ENCODE measurements around the gene LMLN.
"Not testable (repeated sequence)": the region's sequence is repeated elsewhere in the genome, so short reads cannot be mapped to it uniquely, and the experiment has no call there.

LMLN gene

DNA sequence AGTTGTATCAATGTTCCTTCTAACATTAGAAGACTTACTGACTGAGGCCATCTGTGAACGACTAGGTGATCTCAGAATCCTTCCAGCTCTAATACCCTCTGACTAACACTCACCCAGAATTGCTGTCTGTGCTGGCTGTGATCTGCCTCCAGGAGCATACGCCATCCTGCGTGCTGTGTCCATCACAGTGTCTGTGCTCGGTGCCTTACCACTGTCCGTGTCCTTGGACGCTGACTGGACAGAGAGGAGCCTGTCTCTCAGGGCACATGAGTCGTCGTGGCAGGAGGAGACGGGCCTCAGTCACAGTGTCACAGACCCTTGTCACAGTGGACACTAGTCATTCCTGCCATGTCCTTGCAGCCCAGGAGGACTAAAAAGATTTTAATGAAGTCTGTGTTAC, 83.1 kb downstream of the LMLN start:
- DNase-seq (ENCODE audit: low read depth), result no peak
- no peak overlapping the region for H3K4me3 ChIP-seq (ENCODE audit: control insufficient read depth, low read depth, low read length)
- TF ChIP-seq, protein P1, sequence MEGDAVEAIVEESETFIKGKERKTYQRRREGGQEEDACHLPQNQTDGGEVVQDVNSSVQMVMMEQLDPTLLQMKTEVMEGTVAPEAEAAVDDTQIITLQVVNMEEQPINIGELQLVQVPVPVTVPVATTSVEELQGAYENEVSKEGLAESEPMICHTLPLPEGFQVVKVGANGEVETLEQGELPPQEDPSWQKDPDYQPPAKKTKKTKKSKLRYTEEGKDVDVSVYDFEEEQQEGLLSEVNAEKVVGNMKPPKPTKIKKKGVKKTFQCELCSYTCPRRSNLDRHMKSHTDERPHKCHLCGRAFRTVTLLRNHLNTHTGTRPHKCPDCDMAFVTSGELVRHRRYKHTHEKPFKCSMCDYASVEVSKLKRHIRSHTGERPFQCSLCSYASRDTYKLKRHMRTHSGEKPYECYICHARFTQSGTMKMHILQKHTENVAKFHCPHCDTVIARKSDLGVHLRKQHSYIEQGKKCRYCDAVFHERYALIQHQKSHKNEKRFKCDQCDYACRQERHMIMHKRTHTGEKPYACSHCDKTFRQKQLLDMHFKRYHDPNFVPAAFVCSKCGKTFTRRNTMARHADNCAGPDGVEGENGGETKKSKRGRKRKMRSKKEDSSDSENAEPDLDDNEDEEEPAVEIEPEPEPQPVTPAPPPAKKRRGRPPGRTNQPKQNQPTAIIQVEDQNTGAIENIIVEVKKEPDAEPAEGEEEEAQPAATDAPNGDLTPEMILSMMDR (IDR thresholded peaks at IDR 0.05; ENCODE audit: control insufficient read depth, insufficient read depth, low read depth, low read length, missing control alignments), result no peak

DNA sequence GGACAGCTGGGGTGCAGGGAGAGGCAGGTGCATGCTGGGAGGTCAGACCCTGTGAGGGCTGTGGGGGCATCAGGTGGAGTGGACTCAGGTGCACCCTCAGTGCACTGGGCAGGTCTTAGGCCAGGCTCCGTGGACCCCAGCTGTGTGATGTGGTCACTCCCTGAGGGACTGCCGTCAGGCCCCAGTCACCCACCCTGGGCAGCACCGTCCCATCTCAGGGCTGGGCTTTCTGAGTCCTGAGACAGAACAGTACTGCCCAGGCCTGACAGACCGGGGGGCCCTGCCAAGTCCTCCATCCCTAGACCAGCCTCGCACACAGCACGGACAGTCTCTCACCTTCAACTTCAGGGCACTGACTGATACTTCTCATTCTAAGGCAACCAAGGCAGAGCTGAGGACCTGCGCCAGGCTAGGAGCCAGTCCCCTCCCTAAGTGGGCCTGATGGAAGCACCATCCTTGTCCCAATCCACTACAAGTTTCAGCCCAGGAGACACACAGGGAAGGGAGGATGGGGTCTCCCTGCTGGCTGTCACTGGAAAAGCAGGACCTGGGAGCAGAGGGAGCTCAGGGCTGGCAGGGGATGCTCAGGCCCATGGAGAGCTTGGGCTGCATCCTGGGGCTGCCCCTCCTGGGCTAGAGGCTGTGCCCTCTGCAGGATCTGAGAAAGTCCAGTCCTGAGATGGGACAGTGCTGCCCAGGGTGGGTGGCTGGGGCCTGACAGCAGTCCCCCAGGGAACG, 86.3 kb downstream of the LMLN start:
- H3K4me3 ChIP-seq (ENCODE audit: control insufficient read depth, low read depth, low read length), result no peak overlapping the region
- TF ChIP-seq, protein P1 (IDR thresholded peaks at IDR 0.05; ENCODE audit: control insufficient read depth, insufficient read depth, low read depth, low read length, missing control alignments), result no peak
- no peak for DNase-seq (ENCODE audit: low read depth)

DNA sequence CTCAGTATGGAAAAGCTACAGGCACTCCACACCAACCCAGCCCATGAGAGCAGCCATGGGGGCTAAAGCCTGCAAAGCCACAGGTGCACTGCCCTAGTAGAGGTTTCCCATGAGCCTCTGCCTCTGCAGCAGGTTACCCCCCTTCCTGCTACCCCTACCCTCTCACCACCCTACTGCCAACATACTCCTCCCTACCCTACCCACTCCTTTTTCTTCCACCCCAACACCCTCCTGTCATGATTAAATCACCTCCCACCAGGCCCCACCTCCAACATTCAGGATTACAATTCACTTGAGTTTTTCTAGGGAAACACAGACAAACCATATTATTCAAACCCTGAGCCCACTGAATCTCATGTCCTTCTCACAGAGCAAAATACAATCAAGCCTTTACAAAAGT, 88.4 kb downstream of the LMLN start:
- no peak overlapping the region for H3K4me3 ChIP-seq (ENCODE audit: control insufficient read depth, low read depth, low read length)
- DNase-seq (ENCODE audit: low read depth), result no peak
- TF ChIP-seq, protein P1 (IDR thresholded peaks at IDR 0.05; ENCODE audit: control insufficient read depth, insufficient read depth, low read depth, low read length, missing control alignments), result no peak

DNA sequence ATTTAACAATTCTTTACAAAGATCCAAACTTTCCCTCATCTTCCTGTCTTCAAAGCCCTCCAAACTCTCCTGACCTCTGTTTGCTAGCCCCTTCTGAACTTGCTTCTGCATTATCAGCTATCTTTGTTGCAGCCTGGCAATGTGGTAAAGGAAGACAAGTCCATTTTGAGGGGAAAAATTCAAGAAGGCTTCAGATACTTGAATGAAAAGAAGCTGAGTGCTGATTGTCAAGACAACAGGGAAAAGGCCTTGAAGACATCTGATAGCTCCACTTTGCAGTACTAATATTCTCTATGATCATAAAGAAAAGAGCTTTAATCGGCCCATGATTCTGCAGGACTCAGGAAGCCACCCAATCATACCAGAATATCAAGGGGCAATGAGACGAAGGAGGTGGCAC, 91.8 kb downstream of the LMLN start:
- no peak overlapping the region for H3K4me3 ChIP-seq (ENCODE audit: control insufficient read depth, low read depth, low read length)
- TF ChIP-seq, protein P1 (IDR thresholded peaks at IDR 0.05; ENCODE audit: control insufficient read depth, insufficient read depth, low read depth, low read length, missing control alignments), result no peak
- no peak for DNase-seq (ENCODE audit: low read depth)

DNA sequence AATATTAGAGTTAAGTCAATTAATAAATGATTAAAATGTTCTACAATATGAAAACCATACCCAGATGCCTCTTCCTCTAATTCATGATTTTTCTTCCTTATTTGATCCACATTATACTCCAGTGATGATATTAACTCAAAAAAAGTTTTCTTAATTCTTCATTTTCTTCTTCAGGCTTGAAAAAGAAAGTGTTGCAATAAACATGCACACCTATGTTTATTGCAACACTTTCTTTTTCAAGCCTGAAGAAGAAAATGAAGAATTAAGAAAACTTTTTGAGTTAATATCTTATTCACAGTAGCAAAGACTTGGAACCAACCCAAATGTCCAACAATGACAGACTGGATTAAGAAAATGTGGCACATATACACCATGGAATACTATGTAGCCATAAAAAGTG, 93.4 kb downstream of the LMLN start:
- DNase-seq (ENCODE audit: low read depth); H3K4me3 ChIP-seq (ENCODE audit: control insufficient read depth, low read depth, low read length): not testable (repeated sequence)

DNA sequence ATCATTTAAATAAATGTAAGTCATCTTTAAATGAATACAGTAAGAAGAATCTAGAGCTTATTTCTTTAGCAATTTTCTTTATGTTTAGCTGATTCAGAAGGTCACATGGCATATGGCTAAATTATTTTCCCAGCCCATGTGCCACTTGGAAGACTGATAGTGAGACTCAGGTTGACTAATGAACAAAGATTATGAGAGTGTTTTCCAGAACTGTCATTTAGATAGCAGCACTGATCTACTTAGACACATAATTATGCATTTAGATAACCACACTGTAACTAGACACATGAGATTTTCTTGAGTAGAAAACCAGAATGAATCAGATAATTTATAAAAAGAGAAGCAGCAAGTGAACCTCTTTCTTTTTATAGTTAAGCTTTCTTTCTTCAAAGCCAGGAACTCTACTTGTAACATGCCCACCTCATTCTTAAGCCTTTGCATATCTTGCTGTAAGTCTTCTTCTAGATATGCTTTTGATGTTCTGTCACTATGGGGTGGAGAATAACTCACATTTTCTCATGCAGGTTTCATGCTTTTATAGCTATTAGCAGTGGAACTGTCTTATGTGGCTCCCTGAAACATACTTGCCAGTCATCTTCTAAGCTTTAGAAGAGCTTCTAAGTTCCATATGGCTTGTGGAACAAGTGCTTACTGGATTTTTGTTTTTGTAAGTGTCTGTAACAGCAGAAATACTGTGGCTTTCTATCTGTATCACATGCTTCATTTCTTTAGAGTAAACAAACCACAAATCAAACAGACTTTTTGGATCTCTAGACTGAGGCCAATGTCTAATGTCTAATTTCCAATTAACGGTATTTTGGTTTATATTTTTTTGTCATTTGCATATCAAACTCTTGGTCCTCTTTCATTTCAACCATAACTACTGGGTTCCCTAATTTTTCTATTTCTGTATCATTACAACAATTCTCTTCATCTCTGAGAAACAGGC, 101.4 kb downstream of the LMLN start:
- DNase-seq (ENCODE audit: low read depth), result no peak
- TF ChIP-seq, protein P1 (IDR thresholded peaks at IDR 0.05; ENCODE audit: control insufficient read depth, insufficient read depth, low read depth, low read length, missing control alignments), result no peak
- H3K4me3 ChIP-seq (ENCODE audit: control insufficient read depth, low read depth, low read length), result no peak overlapping the region

DNA sequence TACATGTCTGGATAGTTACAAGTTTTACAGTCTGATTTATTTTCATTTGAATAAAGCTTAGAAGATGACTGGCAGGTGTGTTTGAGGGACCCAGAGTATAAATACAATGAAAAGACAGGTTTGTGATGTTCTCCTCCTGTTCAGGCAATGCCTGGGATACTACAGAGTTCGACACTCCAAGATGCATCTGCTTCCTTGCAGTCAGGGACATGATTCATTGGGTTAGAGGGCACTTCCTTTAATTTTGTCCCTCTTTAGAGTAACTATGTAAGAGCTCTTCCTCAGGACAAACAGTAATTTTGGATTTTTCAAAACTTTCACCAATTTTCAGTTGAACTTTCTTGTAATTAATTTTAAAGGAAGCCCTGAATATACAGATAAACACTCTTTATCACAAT, 102.0 kb downstream of the LMLN start:
- no peak for DNase-seq (ENCODE audit: low read depth)
- no peak overlapping the region for H3K4me3 ChIP-seq (ENCODE audit: control insufficient read depth, low read depth, low read length)
- TF ChIP-seq, protein P1 (IDR thresholded peaks at IDR 0.05; ENCODE audit: control insufficient read depth, insufficient read depth, low read depth, low read length, missing control alignments), result no peak
